PFSK-1 (cell line): ENCODE measurements around the gene CDC37L1.

ENCODE experiments used
- FOXP2 ChIP-seq: optimal IDR thresholded peaks from 2 replicates; pipeline ENCODE3; 2011; ENCODE audit warnings: borderline replicate concordance, control low read depth, inconsistent platforms; ENCODE audit not compliant: insufficient read depth; ENCODE audit errors: extremely low read length, extremely low read depth
- POLR2AphosphoS5 ChIP-seq: IDR thresholded peaks from 2 replicates; pipeline ENCODE4 v1.6.1; 2012; ENCODE audit warnings: low read depth, mild to moderate bottlenecking, control low read depth, low read length, moderate library complexity
- SIN3A ChIP-seq: IDR thresholded peaks from 2 replicates; pipeline ENCODE4 v1.6.1; 2012; ENCODE audit warnings: mild to moderate bottlenecking, low read length, moderate library complexity, borderline replicate concordance; ENCODE audit not compliant: insufficient read depth
- TAF1 ChIP-seq: IDR thresholded peaks from 2 replicates; pipeline ENCODE4 v1.6.1; 2012; ENCODE audit warnings: low read length, control low read depth, borderline replicate concordance; ENCODE audit not compliant: insufficient read depth
- TF ChIP-seq, protein P1 (sequence below), 2 experiments: IDR thresholded peaks; 2 replicates each; pipeline versions ENCODE4 v1.6.1 to v1.8.0; 2011 to 2012; ENCODE audit warnings: low read depth in 2 of 2, low read length in 2 of 2, control low read depth in 1 of 2, inconsistent platforms in 1 of 2, mild to moderate bottlenecking in 1 of 2, moderate library complexity in 1 of 2; ENCODE audit not compliant: insufficient read depth in 1 of 2

CDC37L1 gene

DNA sequence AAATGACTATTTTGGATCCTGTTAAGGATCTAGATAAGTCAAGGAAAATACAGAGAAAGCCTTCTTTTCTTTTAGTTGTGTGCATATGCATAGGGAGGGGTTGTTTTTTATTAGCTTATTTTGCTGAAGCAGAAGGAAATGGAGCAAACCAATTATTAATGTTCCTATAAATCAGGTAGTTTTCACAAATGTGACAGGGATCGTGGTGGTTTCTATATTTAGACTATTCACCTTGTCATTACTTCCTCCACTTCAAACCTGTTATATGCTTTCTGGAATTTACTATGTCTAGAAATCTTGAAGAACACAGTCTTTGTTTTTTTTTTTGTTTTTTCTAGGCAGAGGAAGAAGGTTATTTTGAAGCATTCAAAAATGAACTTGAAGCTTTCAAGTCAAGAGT is 22.2 kb downstream of the CDC37L1 start:
- TF ChIP-seq TAF1 (no peak), POLR2AphosphoS5 (no peak), FOXP2 (no peak), SIN3A (no peak)
- TF ChIP-seq, protein P1, sequence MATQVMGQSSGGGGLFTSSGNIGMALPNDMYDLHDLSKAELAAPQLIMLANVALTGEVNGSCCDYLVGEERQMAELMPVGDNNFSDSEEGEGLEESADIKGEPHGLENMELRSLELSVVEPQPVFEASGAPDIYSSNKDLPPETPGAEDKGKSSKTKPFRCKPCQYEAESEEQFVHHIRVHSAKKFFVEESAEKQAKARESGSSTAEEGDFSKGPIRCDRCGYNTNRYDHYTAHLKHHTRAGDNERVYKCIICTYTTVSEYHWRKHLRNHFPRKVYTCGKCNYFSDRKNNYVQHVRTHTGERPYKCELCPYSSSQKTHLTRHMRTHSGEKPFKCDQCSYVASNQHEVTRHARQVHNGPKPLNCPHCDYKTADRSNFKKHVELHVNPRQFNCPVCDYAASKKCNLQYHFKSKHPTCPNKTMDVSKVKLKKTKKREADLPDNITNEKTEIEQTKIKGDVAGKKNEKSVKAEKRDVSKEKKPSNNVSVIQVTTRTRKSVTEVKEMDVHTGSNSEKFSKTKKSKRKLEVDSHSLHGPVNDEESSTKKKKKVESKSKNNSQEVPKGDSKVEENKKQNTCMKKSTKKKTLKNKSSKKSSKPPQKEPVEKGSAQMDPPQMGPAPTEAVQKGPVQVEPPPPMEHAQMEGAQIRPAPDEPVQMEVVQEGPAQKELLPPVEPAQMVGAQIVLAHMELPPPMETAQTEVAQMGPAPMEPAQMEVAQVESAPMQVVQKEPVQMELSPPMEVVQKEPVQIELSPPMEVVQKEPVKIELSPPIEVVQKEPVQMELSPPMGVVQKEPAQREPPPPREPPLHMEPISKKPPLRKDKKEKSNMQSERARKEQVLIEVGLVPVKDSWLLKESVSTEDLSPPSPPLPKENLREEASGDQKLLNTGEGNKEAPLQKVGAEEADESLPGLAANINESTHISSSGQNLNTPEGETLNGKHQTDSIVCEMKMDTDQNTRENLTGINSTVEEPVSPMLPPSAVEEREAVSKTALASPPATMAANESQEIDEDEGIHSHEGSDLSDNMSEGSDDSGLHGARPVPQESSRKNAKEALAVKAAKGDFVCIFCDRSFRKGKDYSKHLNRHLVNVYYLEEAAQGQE (IDR thresholded peaks at IDR 0.05; ENCODE audit: insufficient read depth in 1 of 2, low read depth in 2 of 2, low read length in 2 of 2): no peak

GRCh38 chr9:4704129-4704528 is 24.8 kb downstream of the CDC37L1 start:
- TF ChIP-seq, protein P1 (IDR thresholded peaks at IDR 0.05; ENCODE audit: insufficient read depth in 1 of 2, low read depth in 2 of 2, low read length in 2 of 2): no peak
- TF ChIP-seq SIN3A (no peak), TAF1 (no peak), POLR2AphosphoS5 (no peak), FOXP2 (no peak)

- TF ChIP-seq FOXP2: no peak
- TF ChIP-seq POLR2AphosphoS5: no peak
- TF ChIP-seq, protein P1 (IDR thresholded peaks at IDR 0.05; ENCODE audit: insufficient read depth in 1 of 2, low read depth in 2 of 2, low read length in 2 of 2): no peak
- TF ChIP-seq TAF1: no peak
- TF ChIP-seq SIN3A: no peak
Observed at GRCh38 chr9:4706021-4706420, 26.7 kb downstream of the CDC37L1 start.

DNA sequence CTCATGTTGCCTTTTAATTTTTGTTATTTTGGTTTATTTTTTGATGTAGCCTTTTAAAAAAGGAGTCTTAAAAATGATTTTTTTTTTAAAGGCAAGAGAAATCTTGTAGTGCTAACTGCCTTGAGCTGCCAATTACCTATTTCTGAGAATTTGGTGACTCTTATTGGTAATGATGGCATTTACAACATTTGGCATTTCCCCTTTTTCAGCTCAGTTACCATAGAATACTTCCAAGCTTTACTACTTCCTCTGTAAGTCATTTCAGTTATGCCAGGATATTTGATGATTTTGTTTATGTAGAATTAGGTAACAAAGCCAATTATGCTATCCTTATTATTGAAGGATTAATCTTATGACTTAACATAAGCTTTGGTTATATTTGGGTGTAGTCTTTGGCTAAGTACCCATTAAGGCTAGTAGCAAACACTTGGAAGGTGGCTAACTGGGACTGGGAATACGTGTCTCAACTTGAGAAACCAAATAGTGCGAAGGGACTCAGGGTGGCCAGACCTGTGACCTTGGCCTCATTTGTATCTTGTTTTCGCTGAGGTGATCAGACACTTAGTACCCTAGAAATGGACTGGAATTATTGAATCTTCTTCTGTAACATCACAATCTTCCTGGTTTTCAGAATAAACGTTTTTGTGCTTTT is 27.7 kb downstream of the CDC37L1 start:
- no peak for TF ChIP-seq POLR2AphosphoS5
- TF ChIP-seq FOXP2: no peak
- TF ChIP-seq TAF1: no peak
- TF ChIP-seq, protein P1 (IDR thresholded peaks at IDR 0.05; ENCODE audit: insufficient read depth in 1 of 2, low read depth in 2 of 2, low read length in 2 of 2): no peak
- TF ChIP-seq SIN3A: no peak
